ENCODE measurements around the gene OR6K3.

DNA sequence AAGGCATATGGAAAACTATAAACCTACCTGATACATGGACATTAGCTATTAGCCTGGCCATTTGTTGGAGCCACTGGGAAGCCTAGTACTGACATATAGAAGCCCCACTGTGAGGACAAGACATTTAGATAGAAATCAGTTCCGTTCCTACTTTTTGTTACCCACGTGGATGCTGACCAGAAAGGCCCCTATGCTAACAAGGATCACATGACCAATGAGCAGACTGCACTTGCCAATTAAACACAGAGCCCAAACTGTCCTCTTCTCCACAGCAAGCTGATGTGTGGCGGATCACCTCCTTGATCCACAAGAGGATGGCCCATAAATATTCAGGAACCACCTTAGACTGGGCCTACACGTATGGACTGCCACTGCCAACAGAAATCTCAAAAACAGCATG, 11.2 kb upstream of the OR6K3 start:
- no peak for TF ChIP-seq NFRKB (IDR thresholded peaks at IDR 0.05)
- no peak for TF ChIP-seq TARDBP (IDR thresholded peaks at IDR 0.05)
- no peak for TF ChIP-seq FOXK2 (IDR thresholded peaks at IDR 0.05)
- TF ChIP-seq SP1 (IDR thresholded peaks at IDR 0.05) = no peak
- TF ChIP-seq ARNT (IDR thresholded peaks at IDR 0.05) = no peak

Data from HEK293T (cell line).